HCT116 (cell line): ENCODE data around the gene PRKD2. TPM values are rescaled to one million over a fixed set of nuclear protein-coding genes. Genes with fewer than 3 reads are reported as not detected.

Experiments used
- ATAC-seq: fragments of 200-7000 bp; cut with Tn5 transposase; 2 replicates; pipeline ENCODE4 v1.9.1; 2020; ENCODE audit warnings: mild to moderate bottlenecking, moderate library complexity
- BruUV-seq: library from RNA; stranded (reverse); fragments of 400-500 nt; replicated peaks from 2 replicates; lab custom pipeline; 2021; lab: Mats Ljungman, UMichigan
- CTCF ChIA-PET: fragments of 300-600 bp; sonication (Branson Sonifier 250); formaldehyde crosslinking; loops from one replicate; lab custom pipeline; 2021; ENCODE audit warnings: antibody characterized with exemption; lab: Charles Lee
- POLR2A ChIA-PET: fragments of 300-600, 350-600 bp; sonication (Branson Sonifier 250); formaldehyde crosslinking; loops from one replicate; lab custom pipeline; 2021; ENCODE audit warnings: antibody characterized with exemption; lab: Charles Lee
- RAD21 ChIA-PET, 2 experiments: fragments of 300-600 bp; sonication (Branson Sonifier 250); formaldehyde crosslinking; loops; one replicate each; lab custom pipeline; 2023; ENCODE audit warnings: low total read pairs in 2 of 2; ENCODE audit not compliant: uncharacterized antibody in 2 of 2, unreplicated experiment in 2 of 2, low non-redundant PET in 1 of 2; lab: Charles Lee
- DNase-seq: peaks from one replicate; pipeline ENCODE4 v3.0.0-alpha.2; 2010; ENCODE audit warnings: low read depth, low spot score
- H2AFZ ChIP-seq: fragments of 200-600 bp; shearing (Covaris generic), sonication (generic); 2 replicates; pipeline ENCODE4 v1.6.1; 2017; ENCODE audit warnings: low read depth, mixed run types, mixed read lengths, antibody characterized with exemption, low read length; ENCODE audit not compliant: poor library complexity, severe bottlenecking
- H3K27ac ChIP-seq: 2 replicates; pipeline ENCODE4 v1.5.1; 2012; ENCODE audit warnings: low read depth, low read length
- H3K27me3 ChIP-seq: fragments of 200-600 bp; sonication (generic); 2 replicates; pipeline ENCODE4 v1.6.1; 2016; ENCODE audit warnings: mixed run types, low read length, mixed read lengths; ENCODE audit not compliant: insufficient read depth
- H3K36me3 ChIP-seq, 2 experiments: fragments of 200-500 bp in 1 of 2; fragments of 200-600 bp in 1 of 2; sonication (Bioruptor generic) in 1 of 2; sonication (generic) in 1 of 2; 2 replicates each; pipeline versions ENCODE4 v1.5.1 to v1.6.1; 2014 to 2016; ENCODE audit warnings: low read length in 2 of 2, inconsistent platforms in 1 of 2, mixed read lengths in 1 of 2, mixed run types in 1 of 2; ENCODE audit not compliant: insufficient read depth in 2 of 2, control insufficient read depth in 1 of 2
- H3K4me1 ChIP-seq, 2 experiments: fragments of 200-600 bp in 1 of 2; sonication (generic) in 1 of 2; 2 replicates each; pipeline versions ENCODE4 v1.5.1 to v1.6.1; 2012 to 2017; ENCODE audit warnings: low read length in 2 of 2, inconsistent platforms in 1 of 2, mild to moderate bottlenecking in 1 of 2, mixed read lengths in 1 of 2, mixed run types in 1 of 2, moderate library complexity in 1 of 2; ENCODE audit not compliant: insufficient read depth in 2 of 2, control insufficient read depth in 1 of 2
- H3K4me2 ChIP-seq: fragments of 200-600 bp; sonication (generic); 2 replicates; pipeline ENCODE4 v1.6.1; 2017; ENCODE audit warnings: mixed run types, low read length, mixed read lengths
- H3K4me3 ChIP-seq, 2 experiments: fragments of 200-600 bp in 1 of 2; sonication (generic) in 1 of 2; replicated peaks in 1 of 2; 2 replicates each; pipeline ENCODE4 v1.5.1; 2011 to 2016; ENCODE audit warnings: low read length in 2 of 2, control low read depth in 1 of 2, low read depth in 1 of 2, mild to moderate bottlenecking in 1 of 2, mixed read lengths in 1 of 2, mixed run types in 1 of 2
- H3K79me2 ChIP-seq: fragments of 200-600 bp; sonication (generic); 2 replicates; pipeline ENCODE4 v1.6.1; 2017; ENCODE audit warnings: mild to moderate bottlenecking, mixed run types, low read length, moderate library complexity, mixed read lengths; ENCODE audit not compliant: insufficient read depth
- H3K9ac ChIP-seq: fragments of 200-600 bp; sonication (generic); 2 replicates; pipeline ENCODE4 v1.6.1; 2016; ENCODE audit warnings: low read length, mixed read lengths
- H3K9me2 ChIP-seq: fragments of 200-600 bp; sonication (generic), shearing (Covaris generic); 2 replicates; pipeline ENCODE4 v1.6.1; 2017; ENCODE audit warnings: mixed run types, mild to moderate bottlenecking, moderate library complexity; ENCODE audit not compliant: insufficient read depth
- H3K9me3 ChIP-seq, 2 experiments: fragments of 200-500 bp in 1 of 2; fragments of 200-600 bp in 1 of 2; sonication (Bioruptor generic) in 1 of 2; sonication (generic) in 1 of 2; 2 replicates each; pipeline ENCODE4 v1.6.1; 2014 to 2017; ENCODE audit warnings: low read length in 2 of 2, mixed read lengths in 2 of 2, inconsistent platforms in 1 of 2, low read depth in 1 of 2, mild to moderate bottlenecking in 1 of 2, mixed run types in 1 of 2, moderate library complexity in 1 of 2; ENCODE audit not compliant: control insufficient read depth in 1 of 2, insufficient read depth in 1 of 2
- H4K20me1 ChIP-seq: fragments of 200-600 bp; sonication (generic), shearing (Covaris generic); 2 replicates; pipeline ENCODE4 v1.6.1; 2017; ENCODE audit warnings: mixed run types, mild to moderate bottlenecking, moderate library complexity; ENCODE audit not compliant: insufficient read depth
- EZH2 ChIP-seq: fragments of 200-600 bp; sonication (generic); IDR thresholded peaks from 2 replicates; pipeline ENCODE4 v1.6.1; 2017; ENCODE audit warnings: antibody characterized with exemption, mixed run types
- YY1 ChIP-seq: IDR thresholded peaks from 2 replicates; pipeline ENCODE4 v1.6.1; 2011; ENCODE audit warnings: low read length, low read depth, moderate library complexity, mild to moderate bottlenecking; ENCODE audit not compliant: insufficient replicate concordance; ENCODE audit errors: extremely low read depth
- ZNF274 ChIP-seq: fragments of 200-500 bp; sonication (Bioruptor generic); IDR thresholded peaks from 2 replicates; pipeline ENCODE4 v1.6.1; 2014; ENCODE audit warnings: mild to moderate bottlenecking, low read depth, low read length, inconsistent platforms
- intact Hi-C: fragments of 100-400 bp; cut with micrococcal nuclease; formaldehyde crosslinking; loops from 2 replicates; pipeline ENCODE4 v1.10.0; 2022
- total RNA-seq: library from RNA; stranded (reverse); gene quantifications from one replicate; pipeline ENCODE4 v1.2.1, GENCODE V29; 2021; ENCODE audit not compliant: unreplicated experiment
- TF ChIP-seq, protein P1 (sequence below), 3 experiments: fragments of 200-600 bp in 1 of 3; sonication (generic) in 1 of 3; IDR thresholded peaks in 2 of 3; conservative IDR thresholded peaks in 1 of 3; 2 replicates each; pipeline ENCODE4 v1.5.1; 2012 to 2017; ENCODE audit warnings: low read depth in 2 of 3, low read length in 2 of 3, antibody characterized with exemption in 1 of 3, borderline replicate concordance in 1 of 3, control low read depth in 1 of 3, mild to moderate bottlenecking in 1 of 3, mixed read lengths in 1 of 3, mixed run types in 1 of 3, moderate library complexity in 1 of 3; ENCODE audit not compliant: insufficient read depth in 1 of 3

PRKD2 gene
- total RNA-seq, 1 experiment from 2014 or later = 73.5 TPM

DNA sequence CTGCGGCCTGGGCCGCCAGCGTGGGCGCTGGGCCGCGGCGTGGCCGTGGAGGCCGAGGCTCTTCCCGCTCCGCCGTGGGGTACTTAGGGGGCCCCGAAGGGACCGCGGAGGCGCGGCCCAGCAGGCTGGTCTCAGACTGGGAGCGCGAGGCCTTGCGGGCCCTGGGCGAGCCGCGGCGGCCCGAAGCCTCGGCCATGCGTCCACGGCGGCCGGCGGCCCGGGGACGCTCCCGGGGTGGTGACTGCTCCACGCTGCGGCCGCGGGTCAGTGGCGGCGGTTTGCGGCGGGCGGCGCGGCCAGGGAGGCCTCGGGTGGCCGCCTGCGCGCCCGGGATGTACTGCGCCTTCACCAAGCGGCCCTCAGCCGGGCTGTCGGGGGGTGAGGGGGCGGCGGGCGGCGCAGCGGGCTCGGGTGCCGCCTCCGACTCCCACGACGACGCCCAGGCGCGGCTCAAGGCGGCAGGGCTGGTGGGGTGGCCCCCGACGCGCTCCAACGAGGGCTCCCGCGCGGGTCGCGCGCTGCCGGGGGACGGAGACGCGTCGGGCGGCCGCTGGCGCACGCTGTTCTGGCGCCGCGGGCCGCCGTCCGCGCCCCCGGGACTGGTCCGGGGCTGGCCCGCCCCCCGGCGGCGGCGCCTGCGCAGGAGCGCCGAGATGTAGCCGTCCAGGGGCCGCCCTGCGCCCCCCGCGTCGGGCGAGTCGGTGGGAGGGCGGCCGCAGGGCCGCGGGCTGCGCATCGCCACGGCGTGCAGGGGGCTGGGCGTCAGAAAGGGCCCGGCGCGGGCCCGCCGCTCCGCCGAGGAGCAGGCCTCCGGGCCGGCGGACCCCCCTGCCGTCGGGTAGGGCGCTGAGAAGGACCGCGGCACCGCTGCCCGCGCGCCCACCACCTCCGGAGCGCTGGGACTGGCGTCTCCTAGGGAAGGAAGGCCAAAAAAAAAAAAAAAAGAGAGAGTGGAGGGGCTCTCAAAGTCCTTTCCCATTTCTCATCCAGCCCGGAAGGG is 67.7 kb downstream of the PRKD2 start:
- no peaks in the 10 kb centered on the region for H4K20me1 ChIP-seq
- H3K27me3 ChIP-seq = no peaks in the 10 kb centered on the region
- BruUV-seq = no TSS peak
- intact Hi-C loops = no loop called here
- POLR2A ChIA-PET = no interaction called here
- H3K79me2 ChIP-seq = no peaks in the 10 kb centered on the region
- ATAC-seq (no peak), DNase-seq (no peak)
- no peak overlapping the region for H3K4me3 ChIP-seq
- H2AFZ ChIP-seq = no peak overlapping the region
- RAD21 ChIA-PET = no interaction called here
- H3K9me2 ChIP-seq = no peaks in the 10 kb centered on the region
- TF ChIP-seq, protein P1, sequence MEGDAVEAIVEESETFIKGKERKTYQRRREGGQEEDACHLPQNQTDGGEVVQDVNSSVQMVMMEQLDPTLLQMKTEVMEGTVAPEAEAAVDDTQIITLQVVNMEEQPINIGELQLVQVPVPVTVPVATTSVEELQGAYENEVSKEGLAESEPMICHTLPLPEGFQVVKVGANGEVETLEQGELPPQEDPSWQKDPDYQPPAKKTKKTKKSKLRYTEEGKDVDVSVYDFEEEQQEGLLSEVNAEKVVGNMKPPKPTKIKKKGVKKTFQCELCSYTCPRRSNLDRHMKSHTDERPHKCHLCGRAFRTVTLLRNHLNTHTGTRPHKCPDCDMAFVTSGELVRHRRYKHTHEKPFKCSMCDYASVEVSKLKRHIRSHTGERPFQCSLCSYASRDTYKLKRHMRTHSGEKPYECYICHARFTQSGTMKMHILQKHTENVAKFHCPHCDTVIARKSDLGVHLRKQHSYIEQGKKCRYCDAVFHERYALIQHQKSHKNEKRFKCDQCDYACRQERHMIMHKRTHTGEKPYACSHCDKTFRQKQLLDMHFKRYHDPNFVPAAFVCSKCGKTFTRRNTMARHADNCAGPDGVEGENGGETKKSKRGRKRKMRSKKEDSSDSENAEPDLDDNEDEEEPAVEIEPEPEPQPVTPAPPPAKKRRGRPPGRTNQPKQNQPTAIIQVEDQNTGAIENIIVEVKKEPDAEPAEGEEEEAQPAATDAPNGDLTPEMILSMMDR (IDR thresholded peaks at IDR 0.05 in 2 of 3, conservative IDR thresholded peaks at IDR 0.05 in 1 of 3; ENCODE audit: borderline replicate concordance in 1 of 3, insufficient read depth in 1 of 3, low read depth in 2 of 3, low read length in 2 of 3) = no peak
- TF ChIP-seq ZNF274 = no peak
- no peak for TF ChIP-seq YY1
- no peak for TF ChIP-seq EZH2
- H3K9ac ChIP-seq = no peak overlapping the region
- no peaks in the 10 kb centered on the region for H3K9me3 ChIP-seq
- no peaks in the 10 kb centered on the region for H3K36me3 ChIP-seq
- H3K4me1 ChIP-seq = 0 out of 4 replicates have a peak, but pooled peaks cover 0 to 3% of the 10 kb centered on the region in 2 experiments
- CTCF ChIA-PET = no interaction called here
- H3K4me2 ChIP-seq = no peak overlapping the region
- no peak overlapping the region for H3K27ac ChIP-seq
